ENCODE data around the gene DSTYK. TPM values are rescaled to one million over a fixed set of nuclear protein-coding genes. Genes with fewer than 3 reads are reported as not detected.

The DSTYK gene
- total RNA-seq, 1 experiment from 2014 or later, result 8.4 TPM

DNA sequence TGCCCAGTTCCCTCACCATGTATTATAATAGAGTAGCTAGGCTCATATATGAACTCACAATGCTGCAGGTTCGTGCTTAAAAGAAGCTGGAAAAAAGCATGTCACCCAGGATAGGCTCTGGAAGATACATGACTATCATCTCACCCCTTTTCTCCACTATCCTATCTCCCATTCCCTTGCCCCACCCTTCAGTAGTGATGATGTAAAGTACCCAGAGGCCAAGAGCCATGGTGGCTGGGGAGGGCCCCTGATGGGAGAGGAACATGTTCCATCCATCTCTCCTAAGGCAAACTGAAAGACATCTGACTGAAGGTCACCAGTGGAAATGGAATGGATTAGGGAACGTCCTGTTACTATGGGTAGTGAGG, 69.4 kb downstream of the DSTYK start:
- ATAC-seq, result peak; percentile 26
- peaks cover under 1% of the 10 kb centered on the region; the same call in 1 of the 2 replicates for H3K36me3 ChIP-seq (ENCODE audit: low read depth, low read length)
- H3K4me3 ChIP-seq (ENCODE audit: low read length), result no peak overlapping the region
- H3K27ac ChIP-seq (ENCODE audit: low read length), result no peak overlapping the region
- DNase-seq, result no peak
- H3K4me1 ChIP-seq (ENCODE audit: insufficient read depth, low read length), result peaks cover 10% of the 10 kb centered on the region
- H3K9ac ChIP-seq (ENCODE audit: low read length), result no peak overlapping the region
- POLR2A ChIA-PET (ENCODE audit: unreplicated experiment), result no interaction called here
- H3F3A ChIP-seq (ENCODE audit: low read length, unreplicated experiment), result no peaks in the 10 kb centered on the region
- TF ChIP-seq EZH2 (IDR thresholded peaks at IDR 0.05; ENCODE audit: low read length, unreplicated experiment), result no peak
- TF ChIP-seq, protein P1, sequence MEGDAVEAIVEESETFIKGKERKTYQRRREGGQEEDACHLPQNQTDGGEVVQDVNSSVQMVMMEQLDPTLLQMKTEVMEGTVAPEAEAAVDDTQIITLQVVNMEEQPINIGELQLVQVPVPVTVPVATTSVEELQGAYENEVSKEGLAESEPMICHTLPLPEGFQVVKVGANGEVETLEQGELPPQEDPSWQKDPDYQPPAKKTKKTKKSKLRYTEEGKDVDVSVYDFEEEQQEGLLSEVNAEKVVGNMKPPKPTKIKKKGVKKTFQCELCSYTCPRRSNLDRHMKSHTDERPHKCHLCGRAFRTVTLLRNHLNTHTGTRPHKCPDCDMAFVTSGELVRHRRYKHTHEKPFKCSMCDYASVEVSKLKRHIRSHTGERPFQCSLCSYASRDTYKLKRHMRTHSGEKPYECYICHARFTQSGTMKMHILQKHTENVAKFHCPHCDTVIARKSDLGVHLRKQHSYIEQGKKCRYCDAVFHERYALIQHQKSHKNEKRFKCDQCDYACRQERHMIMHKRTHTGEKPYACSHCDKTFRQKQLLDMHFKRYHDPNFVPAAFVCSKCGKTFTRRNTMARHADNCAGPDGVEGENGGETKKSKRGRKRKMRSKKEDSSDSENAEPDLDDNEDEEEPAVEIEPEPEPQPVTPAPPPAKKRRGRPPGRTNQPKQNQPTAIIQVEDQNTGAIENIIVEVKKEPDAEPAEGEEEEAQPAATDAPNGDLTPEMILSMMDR (conservative IDR thresholded peaks at IDR 0.05; ENCODE audit: low read depth, low read length), result no peak
- TF ChIP-seq EZH2phosphoT487 (IDR thresholded peaks at IDR 0.05; ENCODE audit: borderline replicate concordance, low read length), result no peak
- peak overlapping the region; percentile 50 for H3K4me2 ChIP-seq (ENCODE audit: low read length)
- peak overlapping the region; percentile 27; the same call in 1 of the 2 replicates for H2AFZ ChIP-seq (ENCODE audit: low read length)
- no peaks in the 10 kb centered on the region for H3K9me2 ChIP-seq (replicated peaks; ENCODE audit: low read length)
- no peaks in the 10 kb centered on the region for H4K20me1 ChIP-seq (ENCODE audit: low read length)
- no peaks in the 10 kb centered on the region for H3K79me2 ChIP-seq (ENCODE audit: low read length)
- CTCF ChIA-PET, result interaction anchor here (0.6 to 1.5 kb wide), 7 partner anchors 9 to 153 kb away, joined by 3 to 9 read pairs (median 3); partner anchors contain the start of gene RBBP5
- no peaks in the 10 kb centered on the region for H3K9me3 ChIP-seq (ENCODE audit: low read length)
- intact Hi-C loops (cut with micrococcal nuclease), result loop anchor here (5.0 to 10.0 kb wide), 2 partner anchors 115 to 147 kb away; no protein-coding TSS in a partner anchor
- H3K27me3 ChIP-seq (ENCODE audit: low read length), result no peaks in the 10 kb centered on the region
- no TSS peak for BruUV-seq (replicated peaks)

DNA sequence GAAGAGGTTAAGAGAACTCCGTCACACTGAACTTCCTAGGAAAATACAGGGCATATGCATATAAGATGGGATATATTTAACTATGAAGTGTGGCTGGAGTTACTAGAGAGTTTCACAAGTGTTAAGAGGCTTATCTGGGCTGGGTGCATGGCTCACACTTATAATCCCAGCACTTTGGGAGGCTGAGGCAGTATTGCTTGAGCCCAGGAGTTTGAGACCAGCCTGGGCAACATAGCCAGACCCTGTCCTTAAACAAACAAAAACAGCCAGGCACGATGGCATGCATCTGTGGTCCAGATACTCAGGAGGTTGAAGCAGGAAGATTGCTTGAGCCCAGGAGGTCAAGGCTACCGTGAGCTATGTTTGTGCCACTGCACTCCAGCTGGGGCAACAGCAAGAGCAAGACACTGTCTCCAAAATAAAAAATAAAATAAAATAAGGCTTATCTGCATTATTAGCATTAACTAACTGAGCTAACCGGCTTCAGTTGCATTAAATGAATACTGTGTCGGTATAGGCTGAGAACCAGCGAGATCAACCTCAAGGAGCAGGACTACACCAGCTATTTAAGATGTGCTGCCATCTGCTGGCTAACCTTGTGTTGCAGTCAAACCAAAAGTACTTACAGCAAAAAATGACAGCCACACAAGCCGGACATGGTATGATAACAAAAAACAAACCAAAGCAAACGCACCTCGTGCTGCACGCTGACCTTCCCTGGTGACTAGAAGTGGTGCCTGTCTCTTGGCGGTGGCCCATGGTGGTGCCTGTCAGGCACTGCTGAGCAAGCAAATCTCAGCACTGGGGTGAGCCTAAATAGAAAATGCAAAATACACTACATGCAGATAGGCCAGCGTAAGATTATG, 70.0 kb downstream of the DSTYK start:
- peak overlapping the region; percentile 27; the same call in 1 of the 2 replicates for H2AFZ ChIP-seq (ENCODE audit: low read length)
- H3K9ac ChIP-seq (ENCODE audit: low read length), result no peak overlapping the region
- H3K27me3 ChIP-seq (ENCODE audit: low read length), result no peaks in the 10 kb centered on the region
- no peaks in the 10 kb centered on the region for H3K79me2 ChIP-seq (ENCODE audit: low read length)
- H3K9me2 ChIP-seq (replicated peaks; ENCODE audit: low read length), result no peaks in the 10 kb centered on the region
- no peak overlapping the region for H3K4me3 ChIP-seq (ENCODE audit: low read length)
- H3K27ac ChIP-seq (ENCODE audit: low read length), result no peak overlapping the region
- no peaks in the 10 kb centered on the region for H3F3A ChIP-seq (ENCODE audit: low read length, unreplicated experiment)
- peaks cover 10% of the 10 kb centered on the region for H3K4me1 ChIP-seq (ENCODE audit: insufficient read depth, low read length)
- H3K4me2 ChIP-seq (ENCODE audit: low read length), result peak overlapping the region; percentile 50
- no peaks in the 10 kb centered on the region; the same call in 1 of the 2 replicates for H3K36me3 ChIP-seq (ENCODE audit: low read depth, low read length)
- BruUV-seq (replicated peaks), result no TSS peak
- ChIA-PET CTCF (interaction anchor here (0.6 to 1.5 kb wide), 12 partner anchors 9 to 745 kb away, joined by 3 to 9 read pairs (median 4); partner anchors contain the start of gene RBBP5), POLR2A (ENCODE audit: unreplicated experiment) (interaction anchor here (0.6 kb wide), 2 partner anchors 105 to 394 kb away, joined by 3 to 6 read pairs; no protein-coding TSS in a partner anchor)
- H3K9me3 ChIP-seq (ENCODE audit: low read length), result no peaks in the 10 kb centered on the region
- DNase-seq (peak; percentile 90), ATAC-seq (peak; percentile 92)
- H4K20me1 ChIP-seq (ENCODE audit: low read length), result no peaks in the 10 kb centered on the region
- TF ChIP-seq EZH2phosphoT487 (IDR thresholded peaks at IDR 0.05; ENCODE audit: borderline replicate concordance, low read length), result no peak
- TF ChIP-seq, protein P1 (conservative IDR thresholded peaks at IDR 0.05; ENCODE audit: low read depth, low read length), result peak; percentile 93
- intact Hi-C loops (cut with micrococcal nuclease), result loop anchor here (5.0 to 10.0 kb wide), 2 partner anchors 116 to 147 kb away; no protein-coding TSS in a partner anchor

Data from PC-3 (cell line).